Right lobe of liver (tissue), 4 donors: ENCODE data around the gene COL21A1.

Experiments used
- CTCF ChIP-seq, 4 donors: fragments of 200-600 bp in 3 of 4; fragments of 450-650 bp in 1 of 4; IDR thresholded peaks; one replicate each; pipeline versions ENCODE4 v1.5.1 to v1.8.0; 2016 to 2022; ENCODE audit warnings: antibody characterized with exemption in 4 of 4, mild to moderate bottlenecking in 2 of 4
- POLR2A ChIP-seq: fragments of 450-650 bp; IDR thresholded peaks from one replicate; pipeline ENCODE4 v1.6.1; 2017; ENCODE audit warnings: antibody characterized with exemption, mild to moderate bottlenecking
- donor health status: DM: no; HTN: no; CAD: no.
- donor health status: DM: no; HTN: no; CAD: no.
- donor health status: DM: no; HTN: yes; CAD: no.

- TF ChIP-seq CTCF (IDR thresholded peaks at IDR 0.05) (no peak), POLR2A (no peak)
Measured at GRCh38 chr6:56156643-56157042, 90.7 kb downstream of the COL21A1 start.
